SH-SY5Y (cell line): ENCODE data around the gene TMEM220.

ENCODE experiments used
- GATA2 ChIP-seq: IDR thresholded peaks from 2 replicates; pipeline ENCODE4 v1.6.1; 2011; ENCODE audit warnings: mild to moderate bottlenecking, low read depth, low read length
- GATA3 ChIP-seq: IDR thresholded peaks from 2 replicates; pipeline ENCODE4 v1.6.1; 2011; ENCODE audit warnings: low read depth, mild to moderate bottlenecking, low read length, moderate library complexity

DNA sequence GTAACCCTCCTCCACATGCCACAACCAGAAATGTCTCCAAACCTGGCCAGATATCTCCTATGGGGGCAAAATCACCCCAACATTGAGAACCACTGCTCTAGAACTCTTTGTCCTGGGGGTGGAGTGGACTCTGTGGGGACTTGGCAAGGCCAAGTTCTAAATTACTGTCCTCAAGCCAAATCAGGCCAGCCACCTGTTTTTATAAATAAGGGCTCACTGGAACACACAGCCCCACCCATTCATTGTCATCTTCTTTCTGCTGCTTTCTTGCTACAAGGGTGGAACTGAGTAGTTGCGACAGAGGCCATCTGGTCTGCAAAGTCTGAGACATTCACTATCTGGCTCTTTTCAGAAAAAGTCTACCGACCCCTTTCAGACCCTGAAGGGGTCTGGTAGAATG is 26.8 kb upstream of the TMEM220 start:
- no peak for TF ChIP-seq GATA2
- TF ChIP-seq GATA3, result no peak
